CD14-positive monocyte (primary cell): ENCODE results near the gene GALNT12. TPM values are rescaled to one million over a fixed set of nuclear protein-coding genes. Genes with fewer than 3 reads are reported as not detected.
A peak's percentile ranks its signal among the peaks of the same experiment; 100 is the strongest.

Source experiments
- DNase-seq, 3 donors: peaks; one replicate each; pipeline ENCODE4 v3.0.0-alpha.2; 2011 to 2022
- H2AFZ ChIP-seq: 2 replicates; pipeline ENCODE4 v1.6.0; 2012; ENCODE audit warnings: mild to moderate bottlenecking, low read depth, low read length, inconsistent platforms; ENCODE audit not compliant: insufficient read depth, poor library complexity, severe bottlenecking
- H3K27ac ChIP-seq, 2 donors: 1 replicate in 1 of 2; 2 replicates in 1 of 2; pipeline ENCODE4 v1.5.1; 2012 to 2013; ENCODE audit warnings: low read length in 2 of 2, control low read depth in 1 of 2, inconsistent platforms in 1 of 2, low read depth in 1 of 2, mild to moderate bottlenecking in 1 of 2
- H3K27me3 ChIP-seq, 2 donors: one replicate each; pipeline versions ENCODE4 v1.6.0 to v1.6.1; 2011 to 2013; ENCODE audit warnings: low read length in 2 of 2; ENCODE audit not compliant: control insufficient read depth in 2 of 2, insufficient read depth in 2 of 2
- H3K36me3 ChIP-seq, 2 donors: replicated peaks in 1 of 2; 1 replicate in 1 of 2; 2 replicates in 1 of 2; pipeline versions ENCODE4 v1.5.1 to v1.6.1; 2012 to 2013; ENCODE audit warnings: low read length in 2 of 2, control low read depth in 1 of 2, inconsistent platforms in 1 of 2, mild to moderate bottlenecking in 1 of 2; ENCODE audit not compliant: insufficient read depth in 2 of 2, control insufficient read depth in 1 of 2
- H3K4me1 ChIP-seq, 2 donors: 1 replicate in 1 of 2; 2 replicates in 1 of 2; pipeline versions ENCODE4 v1.5.1 to v1.6.1; 2012 to 2013; ENCODE audit warnings: low read length in 2 of 2, control low read depth in 1 of 2, inconsistent platforms in 1 of 2, mild to moderate bottlenecking in 1 of 2, moderate library complexity in 1 of 2; ENCODE audit not compliant: insufficient read depth in 2 of 2, control insufficient read depth in 1 of 2
- H3K4me2 ChIP-seq: replicated peaks from 2 replicates; pipeline ENCODE3; 2012; ENCODE audit warnings: low read length, moderate library complexity, mild to moderate bottlenecking; ENCODE audit not compliant: poor library complexity, severe bottlenecking; ENCODE audit errors: extremely low read depth
- H3K4me3 ChIP-seq, 3 experiments: fragments of 200-600 bp in 1 of 3; sonication (generic) in 1 of 3; replicated peaks in 1 of 3; 1 replicate in 2 of 3; 2 replicates in 1 of 3; pipeline ENCODE4 v1.5.1; 2011 to 2013; ENCODE audit warnings: low read length in 3 of 3, mild to moderate bottlenecking in 3 of 3, control low read depth in 2 of 3, low read depth in 2 of 3, inconsistent platforms in 1 of 3, moderate library complexity in 1 of 3
- H3K79me2 ChIP-seq: 2 replicates; pipeline ENCODE4 v1.6.0; 2012; ENCODE audit warnings: mild to moderate bottlenecking, control low read depth, inconsistent platforms, low read length, moderate library complexity; ENCODE audit not compliant: insufficient read depth
- H3K9ac ChIP-seq: 2 replicates; pipeline ENCODE4 v1.6.0; 2017; ENCODE audit warnings: low read length, mild to moderate bottlenecking; ENCODE audit not compliant: insufficient read depth, poor library complexity, severe bottlenecking
- H3K9me3 ChIP-seq, 2 donors: replicated peaks in 1 of 2; 1 replicate in 1 of 2; 2 replicates in 1 of 2; pipeline versions ENCODE4 v1.5.1 to v1.6.1; 2012 to 2013; ENCODE audit warnings: low read length in 2 of 2, control low read depth in 1 of 2; ENCODE audit not compliant: control insufficient read depth in 1 of 2, insufficient read depth in 1 of 2
- H4K20me1 ChIP-seq: 2 replicates; pipeline ENCODE4 v1.6.0; 2012; ENCODE audit warnings: mild to moderate bottlenecking, low read length, control low read depth, moderate library complexity; ENCODE audit not compliant: insufficient read depth
- H3K27ac Mint-ChIP-seq, 7 donors: one replicate each; pipeline ENCODE4 v1.8.0; 2020; ENCODE audit warnings: mild to moderate bottlenecking in 7 of 7, mixed read lengths in 7 of 7, moderate library complexity in 6 of 7, inconsistent platforms in 2 of 7
- H3K27me3 Mint-ChIP-seq, 3 donors: one replicate each; pipeline ENCODE4 v1.8.0; 2021 to 2022; ENCODE audit warnings: low read depth in 3 of 3, mild to moderate bottlenecking in 3 of 3, mixed read lengths in 3 of 3, moderate library complexity in 3 of 3, inconsistent platforms in 1 of 3
- H3K36me3 Mint-ChIP-seq, 2 donors: one replicate each; pipeline ENCODE4 v1.8.0; 2020; ENCODE audit warnings: mixed read lengths in 2 of 2, inconsistent platforms in 1 of 2, mild to moderate bottlenecking in 1 of 2
- H3K4me1 Mint-ChIP-seq: one replicate; pipeline ENCODE4 v1.8.0; 2020; ENCODE audit warnings: mild to moderate bottlenecking, mixed read lengths
- H3K4me3 Mint-ChIP-seq, 2 donors: one replicate each; pipeline ENCODE4 v1.8.0; 2020; ENCODE audit warnings: mild to moderate bottlenecking in 2 of 2, mixed read lengths in 2 of 2, moderate library complexity in 1 of 2
- H3K9me3 Mint-ChIP-seq, 7 donors: one replicate each; pipeline ENCODE4 v1.8.0; 2020 to 2022; ENCODE audit warnings: mixed read lengths in 7 of 7, mild to moderate bottlenecking in 6 of 7, moderate library complexity in 6 of 7, inconsistent platforms in 2 of 7
- CTCF ChIP-seq: fragments of 200-600 bp; IDR thresholded peaks from one replicate; pipeline ENCODE4 v1.8.0; 2022; ENCODE audit warnings: antibody characterized with exemption, mild to moderate bottlenecking
- WGBS: methylation state at CpG from one replicate; pipeline ENCODE4 v1.1.5; 2013; ENCODE audit warnings: missing lambda C conversion rate; ENCODE audit not compliant: insufficient coverage; 5-methylcytosine and 5-hydroxymethylcytosine counted together
- intact Hi-C, 2 donors: fragments of 100-400 bp; cut with micrococcal nuclease; formaldehyde crosslinking; loops; one replicate each; pipeline versions ENCODE4 v1.15.0 to v1.15.1; 2023
- polyA plus RNA-seq, 3 donors: library from polyadenylated mRNA; depleted of rRNA in 1 of 3; unstranded in 2 of 3; stranded (reverse) in 1 of 3; fragments of 300-500 nt in 2 of 3; fragments of >200 nt in 1 of 3; fragmentation: Illumina TruSeq in 2 of 3; gene quantifications; 1 replicate in 2 of 3; 2 replicates in 1 of 3; pipeline ENCODE4 v1.2.3, GENCODE V29; 2012 to 2021

Gene GALNT12
- polyA plus RNA-seq, 3 donors: 0.16 TPM; not detected in 2

DNA sequence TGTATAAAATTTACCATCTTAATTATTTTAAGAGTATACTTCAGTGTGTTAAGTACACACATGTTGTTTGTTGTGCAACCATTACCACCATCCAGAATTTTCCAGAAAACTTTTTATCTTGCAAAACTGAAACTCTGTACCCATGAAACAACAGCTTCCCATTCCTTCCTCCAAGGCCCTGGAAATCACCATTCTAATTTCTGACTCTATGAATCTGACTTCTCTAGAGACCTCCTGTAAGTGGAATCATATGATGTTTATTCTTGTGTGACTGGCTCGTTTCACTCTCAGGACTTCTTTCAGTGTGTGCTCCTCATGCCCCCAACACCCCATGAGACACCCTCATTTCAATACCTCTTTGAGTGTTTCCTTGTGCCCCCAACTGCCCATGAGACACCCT is 75.8 kb downstream of the GALNT12 start:
- no peaks in the 10 kb centered on the region for H4K20me1 ChIP-seq
- H3K4me1 ChIP-seq: peaks cover 0 to 8% of the 10 kb centered on the region in 2 donors
- no peak overlapping the region for H3K4me3 ChIP-seq
- Mint-ChIP-seq H3K36me3 (no peaks in the 10 kb centered on the region), H3K4me1 (peaks cover 9% of the 10 kb centered on the region), H3K27ac (no peak overlapping the region), H3K27me3 (peaks cover 10 to 15% (median 12%) of the 10 kb centered on the region in 3 donors), H3K4me3 (no peak overlapping the region), H3K9me3 (peaks cover 0 to 2% (median 0%) of the 10 kb centered on the region in 7 donors)
- no peaks in the 10 kb centered on the region for H3K36me3 ChIP-seq
- DNase-seq: no peak
- no peak overlapping the region for H3K27ac ChIP-seq
- no CpG with 5 or more reads among the region's 1 CpG for WGBS
- no peak overlapping the region for H3K4me2 ChIP-seq
- no peak for TF ChIP-seq CTCF
- intact Hi-C loops: no loop called here
- H2AFZ ChIP-seq: no peak overlapping the region
- no peaks in the 10 kb centered on the region for H3K9me3 ChIP-seq
- no peak overlapping the region for H3K9ac ChIP-seq
- no peaks in the 10 kb centered on the region for H3K79me2 ChIP-seq
- H3K27me3 ChIP-seq: no peaks in the 10 kb centered on the region

- Histone ChIP-seq H3K4me1 (peaks cover 0 to 8% of the 10 kb centered on the region in 2 donors), H4K20me1 (no peaks in the 10 kb centered on the region), H3K27me3 (no peaks in the 10 kb centered on the region), H3K4me2 (no peak overlapping the region), H3K36me3 (no peaks in the 10 kb centered on the region), H3K4me3 (no peak overlapping the region), H3K79me2 (no peaks in the 10 kb centered on the region), H3K9ac (no peak overlapping the region), H2AFZ (no peak overlapping the region), H3K9me3 (no peaks in the 10 kb centered on the region), H3K27ac (no peak overlapping the region)
- peaks cover 9% of the 10 kb centered on the region for H3K4me1 Mint-ChIP-seq
- 97% methylated on average over 4 of the region's 4 CpGs for WGBS
- peaks cover 7 to 8% (median 8%) of the 10 kb centered on the region in 3 donors for H3K27me3 Mint-ChIP-seq
- H3K4me3 Mint-ChIP-seq: peak overlapping the region in 1 of 2 donors; percentile 28
- H3K27ac Mint-ChIP-seq: no peak overlapping the region
- TF ChIP-seq CTCF: no peak
- H3K36me3 Mint-ChIP-seq: no peaks in the 10 kb centered on the region
- DNase-seq: no peak
- intact Hi-C loops: no loop called here
- peaks cover 0 to 2% (median 0%) of the 10 kb centered on the region in 7 donors for H3K9me3 Mint-ChIP-seq
Observed at GRCh38 chr9:98884849-98885248, 77.4 kb downstream of the GALNT12 start.
